M059J (cell line): ENCODE measurements around the gene ITPKB. TPM values are rescaled to one million over a fixed set of nuclear protein-coding genes. Genes with fewer than 3 reads are reported as not detected.
"Not testable (repeated sequence)": the region's sequence is repeated elsewhere in the genome, so short reads cannot be mapped to it uniquely, and the experiment has no call there.

Experiments used
- DNase-seq: peaks from one replicate; pipeline ENCODE4 v3.0.0-alpha.2; 2012; ENCODE audit warnings: low read depth
- total RNA-seq: library from RNA; depleted of rRNA; stranded (reverse); fragments of >200 nt; shearing (Covaris generic); gene quantifications from 2 replicates; pipeline ENCODE4 v1.2.3, GENCODE V29; 2014; rRNA removed

ITPKB gene
- 2.6 and 6.1 TPM in 2 replicates for total RNA-seq

GRCh38 chr1:226738995-226739695 is at the start of gene ITPKB:
Gene ITPKB, minus strand, starts transcription at chr1:226739282. Its CDS starts 1,824 bp downstream, at chr1:226737458.
- DNase-seq, result peak; percentile 77

- DNase-seq, result no peak
Measured at GRCh38 chr1:226787638-226788037, 48.6 kb upstream of the ITPKB start.

GRCh38 chr1:226787071-226787470 is 48.0 kb upstream of the ITPKB start:
- DNase-seq, result no peak

- no peak for DNase-seq
Measured at GRCh38 chr1:226786550-226786949, 47.5 kb upstream of the ITPKB start.

GRCh38 chr1:226785805-226786204 is 46.7 kb upstream of the ITPKB start:
- DNase-seq, result no peak

- DNase-seq, result peak; percentile 70
Measured at GRCh38 chr1:226784081-226785049, 45.3 kb upstream of the ITPKB start.

- peak; percentile 70 for DNase-seq
Measured at GRCh38 chr1:226782845-226783601, 43.9 kb upstream of the ITPKB start.

- no peak for DNase-seq
Measured at GRCh38 chr1:226781937-226782609, 43.0 kb upstream of the ITPKB start.

GRCh38 chr1:226779561-226779960 is 40.5 kb upstream of the ITPKB start:
- DNase-seq, result no peak

GRCh38 chr1:226778657-226779058 is 39.6 kb upstream of the ITPKB start:
- peak; percentile 98 for DNase-seq

GRCh38 chr1:226776975-226777374 is 37.9 kb upstream of the ITPKB start:
- no peak for DNase-seq

- no peak for DNase-seq
Measured at GRCh38 chr1:226776066-226776465, 37.0 kb upstream of the ITPKB start.

GRCh38 chr1:226772446-226773139 is 33.5 kb upstream of the ITPKB start:
- no peak for DNase-seq

GRCh38 chr1:226767170-226767569 is 28.1 kb upstream of the ITPKB start:
- not testable (repeated sequence) for DNase-seq

- DNase-seq, result no peak
Measured at GRCh38 chr1:226766565-226766964, 27.5 kb upstream of the ITPKB start.

GRCh38 chr1:226764533-226764932 is 25.5 kb upstream of the ITPKB start:
- no peak for DNase-seq

GRCh38 chr1:226763905-226764264 is 24.8 kb upstream of the ITPKB start:
- DNase-seq, result peak; percentile 98

GRCh38 chr1:226762988-226763904 is 24.2 kb upstream of the ITPKB start:
- no peak for DNase-seq

GRCh38 chr1:226762055-226762454 is 23.0 kb upstream of the ITPKB start:
- no peak for DNase-seq

GRCh38 chr1:226761322-226761721 is 22.2 kb upstream of the ITPKB start:
- DNase-seq, result no peak
